A673 (cell line): Measurements from ENCODE around the gene RDH13. TPM values are rescaled to one million over a fixed set of nuclear protein-coding genes. Genes with fewer than 3 reads are reported as not detected.
"Not testable (repeated sequence)": the region's sequence is repeated elsewhere in the genome, so short reads cannot be mapped to it uniquely, and the experiment has no call there.

Experiments used
- BruUV-seq: library from RNA; stranded (reverse); fragments of 400-500 nt; replicated peaks from 2 replicates; lab custom pipeline; 2021; lab: Mats Ljungman, UMichigan
- CTCF ChIA-PET: fragments of 300-600 bp; sonication (Branson Sonifier 250); formaldehyde crosslinking; loops from one replicate; lab custom pipeline; 2022; ENCODE audit warnings: antibody characterized with exemption; lab: Charles Lee
- POLR2A ChIA-PET: fragments of 300-600 bp; sonication (Branson Sonifier 250); formaldehyde crosslinking; loops from one replicate; lab custom pipeline; 2022; ENCODE audit warnings: antibody characterized with exemption; ENCODE audit not compliant: low non-redundant PET; lab: Charles Lee
- DNase-seq: peaks from one replicate; pipeline ENCODE4 v3.0.0-alpha.2; 2015; ENCODE audit warnings: low spot score
- H3K27ac ChIP-seq: fragments of 200-600 bp; sonication (generic); 2 replicates; pipeline ENCODE4 v1.5.1; 2016; ENCODE audit warnings: mixed run types, low read depth, mild to moderate bottlenecking, mixed read lengths, antibody characterized with exemption, low read length; ENCODE audit not compliant: poor library complexity, severe bottlenecking
- H3K27me3 ChIP-seq: fragments of 200-600 bp; sonication (generic); replicated peaks from 2 replicates; pipeline ENCODE4 v1.6.1; 2017; ENCODE audit warnings: mixed run types, low read depth, mild to moderate bottlenecking, mixed read lengths, antibody characterized with exemption, low read length; ENCODE audit not compliant: insufficient read depth, poor library complexity
- H3K36me3 ChIP-seq: fragments of 200-600 bp; sonication (generic); 2 replicates; pipeline ENCODE4 v1.6.1; 2016; ENCODE audit warnings: mixed run types, mild to moderate bottlenecking, mixed read lengths, antibody characterized with exemption, low read length; ENCODE audit not compliant: insufficient read depth, poor library complexity, severe bottlenecking
- H3K4me1 ChIP-seq: fragments of 200-600 bp; sonication (generic); 2 replicates; pipeline ENCODE4 v1.6.1; 2017; ENCODE audit warnings: mixed run types, mild to moderate bottlenecking, mixed read lengths, antibody characterized with exemption, low read length; ENCODE audit not compliant: insufficient read depth, poor library complexity, severe bottlenecking
- H3K4me3 ChIP-seq: fragments of 200-600 bp; sonication (generic); 2 replicates; pipeline ENCODE4 v1.5.1; 2016; ENCODE audit warnings: low read depth, mixed run types, mild to moderate bottlenecking, mixed read lengths, low read length; ENCODE audit not compliant: poor library complexity, severe bottlenecking
- H3K9me3 ChIP-seq: fragments of 200-600 bp; sonication (generic); 2 replicates; pipeline ENCODE4 v1.6.1; 2016; ENCODE audit warnings: mixed run types, low read depth, mild to moderate bottlenecking, mixed read lengths, antibody characterized with exemption, low read length; ENCODE audit not compliant: poor library complexity, severe bottlenecking
- EZH2 ChIP-seq: fragments of 200-600 bp; sonication (generic); IDR thresholded peaks from 2 replicates; pipeline ENCODE4 v1.6.1; 2017; ENCODE audit warnings: borderline replicate concordance, low read depth, mild to moderate bottlenecking, mixed read lengths, antibody characterized with exemption, low read length; ENCODE audit not compliant: poor library complexity, severe bottlenecking
- intact Hi-C: fragments of 100-400 bp; cut with micrococcal nuclease; formaldehyde crosslinking; loops from one replicate; pipeline ENCODE4 v1.10.0; 2022; ENCODE audit not compliant: unreplicated experiment
- total RNA-seq: library from RNA; stranded (reverse); gene quantifications from 2 replicates; pipeline ENCODE4 v1.2.3, GENCODE V29; 2021
- TF ChIP-seq, protein P1 (sequence below): fragments of 300-800, 200-600 bp; sonication (generic); conservative IDR thresholded peaks from 2 replicates; pipeline ENCODE4 v1.5.1; 2017; ENCODE audit warnings: low read depth, mild to moderate bottlenecking, antibody characterized with exemption, low read length, moderate library complexity, mixed read lengths

Gene RDH13
- total RNA-seq, 1 experiment from 2014 or later: 19.0 TPM

DNA sequence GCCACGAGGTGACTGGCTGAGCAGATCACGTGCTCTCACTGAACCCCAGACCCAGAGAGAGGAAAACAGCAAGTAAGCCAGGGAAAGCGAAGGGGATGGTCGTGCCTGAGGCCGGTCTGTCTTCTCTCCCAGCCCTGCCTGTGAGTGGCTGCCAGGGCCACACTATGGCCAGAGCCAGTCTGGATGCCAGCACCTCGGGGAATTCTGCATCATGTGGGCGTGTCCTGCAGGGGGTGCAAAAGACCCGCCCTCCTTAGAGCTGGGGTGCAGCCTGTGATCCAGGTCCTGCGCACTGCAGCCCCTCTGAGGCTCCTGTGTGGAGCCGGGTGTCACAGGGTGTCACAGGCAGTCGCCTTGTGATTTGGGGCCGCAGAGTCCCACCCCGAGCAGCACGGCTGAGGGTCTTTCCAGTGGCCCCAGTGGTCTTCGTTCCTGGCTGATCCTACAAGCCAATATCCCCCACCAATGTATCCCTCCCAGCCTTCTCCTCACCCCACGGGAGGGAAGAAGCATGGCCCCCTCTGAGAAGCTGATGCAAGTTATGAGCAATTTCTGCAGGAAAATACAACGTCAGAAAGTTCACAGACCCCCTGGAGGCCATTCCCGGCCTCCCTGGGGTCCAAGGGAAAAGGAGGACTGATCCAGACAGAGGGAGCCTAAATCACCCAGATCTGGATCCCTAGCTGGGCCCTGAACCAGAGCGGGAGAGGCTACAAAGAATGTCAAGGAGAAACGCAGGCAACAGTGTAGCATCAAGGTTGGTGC, 46.8 kb upstream of the RDH13 start:
- ChIA-PET POLR2A (interaction anchor here (0.7 kb wide), 1 partner anchor 105 kb away, joined by 4 read pairs; no protein-coding TSS in a partner anchor), CTCF (interaction anchor here (0.6 kb wide), 1 partner anchor 975 kb away, joined by 4 read pairs; no protein-coding TSS in a partner anchor)
- TF ChIP-seq, protein P1, sequence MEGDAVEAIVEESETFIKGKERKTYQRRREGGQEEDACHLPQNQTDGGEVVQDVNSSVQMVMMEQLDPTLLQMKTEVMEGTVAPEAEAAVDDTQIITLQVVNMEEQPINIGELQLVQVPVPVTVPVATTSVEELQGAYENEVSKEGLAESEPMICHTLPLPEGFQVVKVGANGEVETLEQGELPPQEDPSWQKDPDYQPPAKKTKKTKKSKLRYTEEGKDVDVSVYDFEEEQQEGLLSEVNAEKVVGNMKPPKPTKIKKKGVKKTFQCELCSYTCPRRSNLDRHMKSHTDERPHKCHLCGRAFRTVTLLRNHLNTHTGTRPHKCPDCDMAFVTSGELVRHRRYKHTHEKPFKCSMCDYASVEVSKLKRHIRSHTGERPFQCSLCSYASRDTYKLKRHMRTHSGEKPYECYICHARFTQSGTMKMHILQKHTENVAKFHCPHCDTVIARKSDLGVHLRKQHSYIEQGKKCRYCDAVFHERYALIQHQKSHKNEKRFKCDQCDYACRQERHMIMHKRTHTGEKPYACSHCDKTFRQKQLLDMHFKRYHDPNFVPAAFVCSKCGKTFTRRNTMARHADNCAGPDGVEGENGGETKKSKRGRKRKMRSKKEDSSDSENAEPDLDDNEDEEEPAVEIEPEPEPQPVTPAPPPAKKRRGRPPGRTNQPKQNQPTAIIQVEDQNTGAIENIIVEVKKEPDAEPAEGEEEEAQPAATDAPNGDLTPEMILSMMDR: no peak
- TF ChIP-seq EZH2: no peak
- Histone ChIP-seq H3K27ac (peak overlapping the region; percentile 30), H3K36me3 (peaks cover 2% of the 10 kb centered on the region), H3K4me1 (no peaks in the 10 kb centered on the region), H3K27me3 (no peaks in the 10 kb centered on the region), H3K9me3 (no peaks in the 10 kb centered on the region), H3K4me3 (no peak overlapping the region)
- BruUV-seq: no TSS peak
- intact Hi-C loops: no loop called here
- DNase-seq: no peak

DNA sequence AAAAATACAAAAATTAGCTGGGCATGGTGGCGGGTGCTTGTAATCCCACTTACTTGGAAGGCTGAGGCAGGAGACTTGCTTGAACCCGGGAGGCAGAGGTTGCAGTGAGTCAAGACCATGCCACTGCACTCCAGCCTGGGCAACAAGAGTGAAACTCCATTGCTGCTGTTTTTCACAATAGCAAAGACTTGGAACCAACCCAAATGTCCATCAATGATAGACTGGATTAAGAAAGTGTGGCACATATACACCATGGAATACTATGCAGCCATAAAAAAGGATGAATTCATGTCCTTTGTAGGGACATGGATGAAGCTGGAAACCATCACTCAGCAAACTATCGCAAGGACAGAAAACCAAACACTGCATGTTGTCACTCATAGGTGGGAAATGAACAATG, 44.3 kb upstream of the RDH13 start:
- H3K4me1 ChIP-seq, BruUV-seq, H3K9me3 ChIP-seq, POLR2A ChIA-PET, DNase-seq, H3K4me3 ChIP-seq, intact Hi-C loops, H3K27me3 ChIP-seq, H3K27ac ChIP-seq, CTCF ChIA-PET: not testable (repeated sequence)
- peaks cover 17% of the 10 kb centered on the region for H3K36me3 ChIP-seq

- no peak overlapping the region for H3K4me3 ChIP-seq
- H3K27ac ChIP-seq: no peak overlapping the region
- H3K9me3 ChIP-seq: peaks cover 4% of the 10 kb centered on the region
- no peak for DNase-seq
- no peaks in the 10 kb centered on the region for H3K27me3 ChIP-seq
- no TSS peak for BruUV-seq
- ChIA-PET POLR2A (no interaction called here), CTCF (no interaction called here)
- TF ChIP-seq, protein P1: no peak
- TF ChIP-seq EZH2: no peak
- no peaks in the 10 kb centered on the region for H3K4me1 ChIP-seq
- intact Hi-C loops: no loop called here
- peaks cover 17% of the 10 kb centered on the region for H3K36me3 ChIP-seq
Observed at GRCh38 chr19:55106591-55106990, 43.6 kb upstream of the RDH13 start.
